GM12892 (cell line): ENCODE data around the gene SFXN4.

Experiments
- POLR2A ChIP-seq: IDR thresholded peaks from 2 replicates; pipeline ENCODE4 v1.6.1; 2011; ENCODE audit warnings: low read depth, low read length, control low read depth
- POLR2AphosphoS5 ChIP-seq: IDR thresholded peaks from 2 replicates; pipeline ENCODE4 v1.6.1; 2011; ENCODE audit warnings: low read depth, low read length, control low read depth
- TAF1 ChIP-seq: IDR thresholded peaks from 2 replicates; pipeline ENCODE4 v1.6.1; 2011; ENCODE audit warnings: low read depth, mild to moderate bottlenecking, control low read depth, low read length, borderline replicate concordance

DNA sequence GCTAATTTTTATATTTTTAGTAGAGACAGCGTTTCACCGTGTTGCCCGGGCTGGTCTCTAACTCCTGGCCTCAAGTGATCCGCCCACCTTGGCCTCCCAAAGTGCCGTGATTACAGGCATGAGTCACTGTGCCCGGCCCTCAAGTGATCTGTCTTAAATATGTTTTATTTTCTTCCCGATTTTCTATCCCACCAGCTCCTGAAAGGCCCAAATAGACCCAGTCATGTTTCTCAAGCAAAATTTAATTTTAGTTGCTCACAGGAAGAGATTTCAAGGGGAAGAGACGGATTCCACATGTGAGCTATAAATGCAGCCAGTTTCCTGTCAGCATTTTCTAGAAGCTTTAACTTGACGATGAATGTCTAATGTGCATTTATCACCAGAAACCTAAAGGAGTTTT lies 49.6 kb downstream of the SFXN4 start:
- TF ChIP-seq POLR2A (no peak), POLR2AphosphoS5 (no peak), TAF1 (no peak)
